Measurements from ENCODE around the gene GHITM. TPM values are rescaled to one million over a fixed set of nuclear protein-coding genes. Genes with fewer than 3 reads are reported as not detected.
"Not testable (repeated sequence)": the region's sequence is repeated elsewhere in the genome, so short reads cannot be mapped to it uniquely, and the experiment has no call there.

GHITM gene
- polyA plus RNA-seq, 1 of the 3 experiments (the other 2 are of a cell fraction), result 113 TPM

DNA sequence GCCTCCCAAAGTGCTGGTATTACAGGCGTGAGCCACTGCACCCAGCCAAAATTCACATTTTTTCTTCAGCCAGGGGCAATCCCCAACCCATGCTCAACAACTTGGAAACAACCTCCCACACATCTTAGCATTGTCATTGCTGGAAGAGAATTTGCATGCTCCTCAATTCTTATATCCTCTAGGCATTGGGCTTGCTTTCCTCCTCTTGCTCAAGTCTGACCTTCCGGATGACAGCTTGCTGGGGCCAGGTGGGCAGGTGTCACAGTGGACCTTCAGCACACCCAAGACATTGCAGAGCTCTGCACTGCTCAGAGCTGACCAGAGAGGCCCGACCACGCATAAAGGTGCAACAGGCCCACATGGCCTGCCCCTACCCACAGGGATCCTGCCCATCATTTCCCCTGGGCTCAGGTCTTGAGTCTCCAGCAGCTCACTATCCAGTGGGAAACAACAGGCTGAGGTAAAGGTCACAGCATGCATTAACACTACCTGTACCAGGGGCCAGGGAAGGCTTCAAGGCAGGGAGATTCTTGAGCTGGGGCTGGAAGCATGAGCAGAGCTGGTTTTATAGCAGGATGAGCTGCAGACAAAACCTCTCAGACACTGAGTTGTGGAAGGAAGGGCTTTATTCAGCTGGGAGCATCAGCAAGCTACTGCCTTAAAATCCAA, 27.4 kb downstream of the GHITM start:
- Histone ChIP-seq H2AFZ (ENCODE audit: low read depth) (no peak overlapping the region), H3K27me3 (ENCODE audit: insufficient read depth) (no peaks in the 10 kb centered on the region), H3K9ac (no peak overlapping the region), H3F3A (replicated peaks; ENCODE audit: insufficient read depth) (no peaks in the 10 kb centered on the region), H3K27ac (ENCODE audit: low read depth in 2 of 2, low read length in 1 of 2) (no peak overlapping the region), H3K36me3 (replicated peaks in 1 of 2; ENCODE audit: control insufficient read depth in 1 of 2, insufficient read depth in 2 of 2, low read length in 1 of 2) (no peaks in the 10 kb centered on the region), H4K20me1 (ENCODE audit: insufficient read depth) (no peaks in the 10 kb centered on the region), H3K9me3 (no peaks in the 10 kb centered on the region), H3K4me1 (ENCODE audit: control insufficient read depth in 1 of 2, insufficient read depth in 2 of 2, low read depth in 1 of 2, low read length in 1 of 2) (no peaks in the 10 kb centered on the region), H3K9me2 (no peaks in the 10 kb centered on the region), H3K4me3 (ENCODE audit: low read depth in 2 of 2, low read length in 1 of 2) (no peak overlapping the region), H3K4me2 (no peak overlapping the region), H3K79me2 (ENCODE audit: insufficient read depth) (no peaks in the 10 kb centered on the region)
- 50% methylated on average over 3 of the region's 4 CpGs for WGBS (ENCODE audit: low lambda C conversion rate)
- CTCF ChIA-PET, result no interaction called here
- POLR2A ChIA-PET, result no interaction called here
- TF ChIP-seq SMC3 (IDR thresholded peaks at IDR 0.05; ENCODE audit: low read depth, low read length), result no peak
- TF ChIP-seq, protein P1, sequence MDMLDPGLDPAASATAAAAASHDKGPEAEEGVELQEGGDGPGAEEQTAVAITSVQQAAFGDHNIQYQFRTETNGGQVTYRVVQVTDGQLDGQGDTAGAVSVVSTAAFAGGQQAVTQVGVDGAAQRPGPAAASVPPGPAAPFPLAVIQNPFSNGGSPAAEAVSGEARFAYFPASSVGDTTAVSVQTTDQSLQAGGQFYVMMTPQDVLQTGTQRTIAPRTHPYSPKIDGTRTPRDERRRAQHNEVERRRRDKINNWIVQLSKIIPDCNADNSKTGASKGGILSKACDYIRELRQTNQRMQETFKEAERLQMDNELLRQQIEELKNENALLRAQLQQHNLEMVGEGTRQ (IDR thresholded peaks at IDR 0.05; ENCODE audit: borderline replicate concordance, low read depth, low read length), result no peak
- TF ChIP-seq, protein P2, sequence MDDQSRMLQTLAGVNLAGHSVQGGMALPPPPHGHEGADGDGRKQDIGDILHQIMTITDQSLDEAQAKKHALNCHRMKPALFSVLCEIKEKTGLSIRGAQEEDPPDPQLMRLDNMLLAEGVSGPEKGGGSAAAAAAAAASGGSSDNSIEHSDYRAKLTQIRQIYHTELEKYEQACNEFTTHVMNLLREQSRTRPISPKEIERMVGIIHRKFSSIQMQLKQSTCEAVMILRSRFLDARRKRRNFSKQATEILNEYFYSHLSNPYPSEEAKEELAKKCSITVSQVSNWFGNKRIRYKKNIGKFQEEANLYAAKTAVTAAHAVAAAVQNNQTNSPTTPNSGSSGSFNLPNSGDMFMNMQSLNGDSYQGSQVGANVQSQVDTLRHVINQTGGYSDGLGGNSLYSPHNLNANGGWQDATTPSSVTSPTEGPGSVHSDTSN (IDR thresholded peaks at IDR 0.05), result no peak
- no peak for DNase-seq

- POLR2A ChIA-PET; CTCF ChIA-PET; H3K4me3 ChIP-seq (ENCODE audit: low read depth in 2 of 2, low read length in 1 of 2); DNase-seq; H3K9me3 ChIP-seq; H3K36me3 ChIP-seq (replicated peaks in 1 of 2; ENCODE audit: control insufficient read depth in 1 of 2, insufficient read depth in 2 of 2, low read length in 1 of 2); H3K4me1 ChIP-seq (ENCODE audit: control insufficient read depth in 1 of 2, insufficient read depth in 2 of 2, low read depth in 1 of 2, low read length in 1 of 2); H3F3A ChIP-seq (replicated peaks; ENCODE audit: insufficient read depth); H3K79me2 ChIP-seq (ENCODE audit: insufficient read depth); H3K9me2 ChIP-seq; H3K9ac ChIP-seq; H4K20me1 ChIP-seq (ENCODE audit: insufficient read depth); H2AFZ ChIP-seq (ENCODE audit: low read depth); H3K27ac ChIP-seq (ENCODE audit: low read depth in 2 of 2, low read length in 1 of 2); H3K27me3 ChIP-seq (ENCODE audit: insufficient read depth); H3K4me2 ChIP-seq: not testable (repeated sequence)
- WGBS (ENCODE audit: low lambda C conversion rate), result 60% methylated on average over 1 of the region's 2 CpGs
Measured at GRCh38 chr10:84167289-84167653, 28.0 kb downstream of the GHITM start.

GRCh38 chr10:84168382-84168781, 29.1 kb downstream of the GHITM start:
- DNase-seq; H3F3A ChIP-seq (replicated peaks; ENCODE audit: insufficient read depth); POLR2A ChIA-PET; H3K4me1 ChIP-seq (ENCODE audit: control insufficient read depth in 1 of 2, insufficient read depth in 2 of 2, low read depth in 1 of 2, low read length in 1 of 2); H3K27ac ChIP-seq (ENCODE audit: low read depth in 2 of 2, low read length in 1 of 2); CTCF ChIA-PET; H3K9ac ChIP-seq; H3K79me2 ChIP-seq (ENCODE audit: insufficient read depth); H2AFZ ChIP-seq (ENCODE audit: low read depth); H3K27me3 ChIP-seq (ENCODE audit: insufficient read depth); H4K20me1 ChIP-seq (ENCODE audit: insufficient read depth); H3K4me2 ChIP-seq; H3K9me3 ChIP-seq; H3K36me3 ChIP-seq (replicated peaks in 1 of 2; ENCODE audit: control insufficient read depth in 1 of 2, insufficient read depth in 2 of 2, low read length in 1 of 2); H3K4me3 ChIP-seq (ENCODE audit: low read depth in 2 of 2, low read length in 1 of 2); H3K9me2 ChIP-seq: not testable (repeated sequence)
- 73% methylated on average over 9 of the region's 10 CpGs for WGBS (ENCODE audit: low lambda C conversion rate)

GRCh38 chr10:84171237-84171636, 31.9 kb downstream of the GHITM start:
- H3K4me2 ChIP-seq; H3K9me2 ChIP-seq; H3K9me3 ChIP-seq; H3K4me3 ChIP-seq (ENCODE audit: low read depth in 2 of 2, low read length in 1 of 2); H3K79me2 ChIP-seq (ENCODE audit: insufficient read depth); H3K4me1 ChIP-seq (ENCODE audit: control insufficient read depth in 1 of 2, insufficient read depth in 2 of 2, low read depth in 1 of 2, low read length in 1 of 2); H3F3A ChIP-seq (replicated peaks; ENCODE audit: insufficient read depth); H2AFZ ChIP-seq (ENCODE audit: low read depth); H3K36me3 ChIP-seq (replicated peaks in 1 of 2; ENCODE audit: control insufficient read depth in 1 of 2, insufficient read depth in 2 of 2, low read length in 1 of 2); CTCF ChIA-PET; H3K27ac ChIP-seq (ENCODE audit: low read depth in 2 of 2, low read length in 1 of 2); POLR2A ChIA-PET; H4K20me1 ChIP-seq (ENCODE audit: insufficient read depth); H3K27me3 ChIP-seq (ENCODE audit: insufficient read depth); DNase-seq; H3K9ac ChIP-seq: not testable (repeated sequence)
- 28% methylated on average over 2 of the region's 2 CpGs for WGBS (ENCODE audit: low lambda C conversion rate)

- H3K4me1 ChIP-seq (ENCODE audit: control insufficient read depth in 1 of 2, insufficient read depth in 2 of 2, low read depth in 1 of 2, low read length in 1 of 2); H4K20me1 ChIP-seq (ENCODE audit: insufficient read depth); H3K4me3 ChIP-seq (ENCODE audit: low read depth in 2 of 2, low read length in 1 of 2); DNase-seq; H3K9ac ChIP-seq; H3K9me3 ChIP-seq; H3K36me3 ChIP-seq (replicated peaks in 1 of 2; ENCODE audit: control insufficient read depth in 1 of 2, insufficient read depth in 2 of 2, low read length in 1 of 2); H3F3A ChIP-seq (replicated peaks; ENCODE audit: insufficient read depth); H3K9me2 ChIP-seq; POLR2A ChIA-PET; H3K27me3 ChIP-seq (ENCODE audit: insufficient read depth); H3K4me2 ChIP-seq; H3K79me2 ChIP-seq (ENCODE audit: insufficient read depth); H2AFZ ChIP-seq (ENCODE audit: low read depth); CTCF ChIA-PET; H3K27ac ChIP-seq (ENCODE audit: low read depth in 2 of 2, low read length in 1 of 2): not testable (repeated sequence)
- WGBS (ENCODE audit: low lambda C conversion rate), result 67% methylated on average over 8 of the region's 21 CpGs
Measured at GRCh38 chr10:84171700-84172466, 32.6 kb downstream of the GHITM start.
